Fibroblast of skin of left biceps (primary cell): Measurements from ENCODE around the gene PKD1.

ENCODE experiments used
- DNase-seq, 2 experiments: peaks; one replicate each; pipeline ENCODE4 v3.0.0-alpha.2; 2013; ENCODE audit warnings: low read depth in 2 of 2

PKD1 gene

DNA sequence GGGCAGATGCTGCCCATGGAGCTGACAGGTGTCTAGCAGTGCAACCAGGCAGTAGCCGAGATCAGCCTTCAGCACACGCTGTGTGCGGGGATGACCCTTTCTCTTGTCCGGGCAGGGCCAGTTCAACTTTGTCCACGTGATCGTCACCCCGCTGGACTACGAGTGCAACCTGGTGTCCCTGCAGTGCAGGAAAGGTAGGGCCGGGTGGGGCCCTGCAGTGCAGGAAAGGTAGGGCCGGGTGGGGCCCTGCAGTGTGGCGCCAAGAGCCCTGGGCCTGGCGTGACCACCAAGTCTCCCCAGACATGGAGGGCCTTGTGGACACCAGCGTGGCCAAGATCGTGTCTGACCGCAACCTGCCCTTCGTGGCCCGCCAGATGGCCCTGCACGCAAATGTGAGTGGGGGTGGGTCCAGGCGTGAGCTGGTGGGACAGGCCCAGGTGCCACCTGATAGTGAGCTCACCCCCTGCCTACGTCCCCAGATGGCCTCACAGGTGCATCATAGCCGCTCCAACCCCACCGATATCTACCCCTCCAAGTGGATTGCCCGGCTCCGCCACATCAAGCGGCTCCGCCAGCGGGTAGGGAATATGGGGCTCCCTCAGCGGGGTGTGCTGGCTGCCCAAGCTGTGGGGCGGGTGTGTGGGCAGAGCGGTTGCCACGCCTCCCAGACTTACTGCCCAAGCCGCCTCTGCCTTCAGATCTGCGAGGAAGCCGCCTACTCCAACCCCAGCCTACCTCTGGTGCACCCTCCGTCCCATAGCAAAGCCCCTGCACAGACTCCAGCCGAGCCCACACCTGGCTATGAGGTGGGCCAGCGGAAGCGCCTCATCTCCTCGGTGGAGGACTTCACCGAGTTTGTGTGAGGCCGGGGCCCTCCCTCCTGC lies 47.7 kb downstream of the PKD1 start:
- DNase-seq: no peak

DNA sequence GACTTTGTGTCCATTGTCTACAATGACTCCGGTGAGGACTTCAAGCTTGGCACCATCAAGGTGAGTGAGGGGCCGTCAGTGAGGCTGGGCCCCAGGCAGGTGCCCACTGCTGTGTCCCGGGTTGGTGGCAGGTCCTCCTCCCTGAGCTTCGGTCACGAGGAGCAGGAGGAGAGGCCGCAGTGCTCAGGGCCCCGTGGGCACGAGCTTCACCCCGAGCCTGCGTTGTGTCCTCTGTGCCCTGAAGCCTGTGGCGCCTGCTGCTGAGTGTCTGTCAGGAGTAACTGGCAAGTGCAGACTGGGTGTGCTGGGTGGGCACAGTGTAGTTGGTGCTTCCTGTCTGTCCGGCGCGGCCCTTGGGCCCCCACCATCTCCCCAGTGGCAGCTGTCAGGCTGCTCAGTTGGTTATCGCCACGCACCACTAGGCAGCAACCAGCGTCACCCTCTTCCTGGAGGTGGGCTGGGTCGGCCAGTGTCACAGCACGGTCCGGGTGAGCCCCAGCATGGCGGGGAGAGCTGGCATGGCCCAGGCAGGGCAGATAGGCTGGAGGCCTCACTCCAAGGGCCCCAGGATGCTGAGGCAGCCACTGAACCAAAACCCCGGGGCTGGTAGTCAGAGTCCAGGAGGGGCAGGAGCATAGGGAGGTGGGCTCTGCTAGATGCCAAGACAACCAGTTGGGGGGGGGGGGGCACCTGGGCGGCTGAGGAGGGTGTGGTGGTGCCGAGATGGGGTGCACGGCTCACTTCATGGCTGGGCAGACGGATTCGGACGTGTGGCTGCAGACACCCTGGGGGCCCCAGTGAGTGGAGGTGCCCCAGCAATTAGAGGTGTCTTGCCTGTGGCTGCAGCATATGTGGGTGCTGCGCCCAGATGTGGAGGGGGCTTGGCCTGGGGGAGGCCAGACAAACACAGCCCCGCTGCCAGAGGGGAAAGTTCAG lies 48.6 kb downstream of the PKD1 start:
- DNase-seq: no peak

DNA sequence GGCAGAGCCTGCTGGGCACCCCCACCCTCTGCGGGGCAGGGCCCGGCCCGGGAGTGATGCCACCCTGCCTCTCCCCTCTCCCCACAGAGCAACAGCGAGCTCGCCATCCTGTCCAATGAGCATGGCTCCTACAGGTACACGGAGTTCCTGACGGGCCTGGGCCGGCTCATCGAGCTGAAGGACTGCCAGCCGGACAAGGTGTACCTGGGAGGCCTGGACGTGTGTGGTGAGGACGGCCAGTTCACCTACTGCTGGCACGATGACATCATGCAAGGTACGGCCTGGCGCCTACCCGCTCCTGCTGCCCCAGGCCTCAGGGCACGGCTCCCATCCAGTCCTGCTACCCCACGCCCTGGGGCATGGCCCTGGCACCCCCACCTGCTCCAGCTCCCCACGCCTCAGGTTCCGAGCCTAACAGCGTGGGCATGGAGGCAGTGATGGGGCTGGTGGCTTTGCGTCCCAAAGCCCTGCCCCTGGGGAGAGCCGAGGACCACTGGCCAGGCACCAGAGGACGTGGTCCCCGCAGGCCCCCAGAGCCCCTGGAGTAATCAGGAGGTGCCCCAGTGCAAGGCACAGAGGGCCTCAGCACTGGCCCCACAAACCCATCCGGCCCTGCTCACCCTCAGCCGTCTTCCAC lies 49.5 kb downstream of the PKD1 start:
- DNase-seq: no peak

DNA sequence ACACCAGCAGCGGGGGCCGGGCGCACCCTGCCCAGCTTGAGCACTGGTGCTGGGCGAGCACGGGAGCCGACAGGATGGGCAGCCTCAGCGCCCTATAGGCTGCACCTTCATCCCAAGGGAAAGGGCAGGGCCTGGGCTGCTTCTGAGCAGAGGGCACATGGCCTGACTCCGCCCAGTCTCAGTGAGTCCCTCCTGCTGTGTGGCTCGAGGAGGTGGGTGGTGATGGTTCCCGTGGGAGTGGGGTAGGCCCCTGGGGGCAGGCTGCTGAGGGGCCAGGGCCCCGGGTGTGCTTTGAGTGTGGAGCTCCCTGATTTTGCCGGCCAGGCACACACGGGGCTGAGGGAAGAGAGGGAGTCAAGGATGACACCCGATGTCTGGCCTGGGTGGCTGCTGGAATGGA lies 50.0 kb downstream of the PKD1 start:
- DNase-seq: no peak

DNA sequence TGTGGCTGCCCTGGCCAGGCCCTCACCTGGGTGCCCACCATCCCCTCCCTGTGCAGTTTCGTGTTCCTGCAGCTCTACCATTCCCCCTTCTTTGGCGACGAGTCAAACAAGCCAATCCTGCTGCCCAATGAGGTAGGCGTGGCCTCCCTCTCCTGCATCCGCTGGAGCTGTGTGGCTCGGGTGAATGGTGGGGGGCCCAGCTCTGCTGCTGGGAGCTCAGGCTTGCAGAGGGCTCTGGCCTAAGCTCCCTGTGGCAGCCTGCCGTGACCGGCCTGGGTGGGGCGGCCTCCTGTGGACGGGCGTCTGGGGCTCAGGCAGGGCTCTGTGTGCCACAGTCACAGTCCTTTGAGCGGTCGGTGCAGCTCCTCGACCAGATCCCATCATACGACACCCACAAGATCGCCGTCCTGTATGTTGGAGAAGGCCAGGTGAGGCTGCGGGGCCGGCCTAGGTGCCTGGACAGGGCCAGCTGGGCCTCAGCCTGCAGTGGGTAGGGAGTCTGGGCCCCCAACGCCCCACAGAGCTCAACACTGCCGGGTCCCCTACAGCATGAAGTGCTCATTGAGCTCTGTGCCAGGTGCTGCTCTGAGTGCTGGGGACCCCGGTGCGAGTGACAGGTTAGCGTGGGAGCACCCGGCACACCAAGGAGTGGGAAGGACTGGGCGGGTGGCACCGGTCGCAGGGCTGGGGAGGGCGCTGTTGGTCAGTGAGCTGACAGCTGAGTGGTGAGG lies 50.6 kb downstream of the PKD1 start:
- DNase-seq: no peak

DNA sequence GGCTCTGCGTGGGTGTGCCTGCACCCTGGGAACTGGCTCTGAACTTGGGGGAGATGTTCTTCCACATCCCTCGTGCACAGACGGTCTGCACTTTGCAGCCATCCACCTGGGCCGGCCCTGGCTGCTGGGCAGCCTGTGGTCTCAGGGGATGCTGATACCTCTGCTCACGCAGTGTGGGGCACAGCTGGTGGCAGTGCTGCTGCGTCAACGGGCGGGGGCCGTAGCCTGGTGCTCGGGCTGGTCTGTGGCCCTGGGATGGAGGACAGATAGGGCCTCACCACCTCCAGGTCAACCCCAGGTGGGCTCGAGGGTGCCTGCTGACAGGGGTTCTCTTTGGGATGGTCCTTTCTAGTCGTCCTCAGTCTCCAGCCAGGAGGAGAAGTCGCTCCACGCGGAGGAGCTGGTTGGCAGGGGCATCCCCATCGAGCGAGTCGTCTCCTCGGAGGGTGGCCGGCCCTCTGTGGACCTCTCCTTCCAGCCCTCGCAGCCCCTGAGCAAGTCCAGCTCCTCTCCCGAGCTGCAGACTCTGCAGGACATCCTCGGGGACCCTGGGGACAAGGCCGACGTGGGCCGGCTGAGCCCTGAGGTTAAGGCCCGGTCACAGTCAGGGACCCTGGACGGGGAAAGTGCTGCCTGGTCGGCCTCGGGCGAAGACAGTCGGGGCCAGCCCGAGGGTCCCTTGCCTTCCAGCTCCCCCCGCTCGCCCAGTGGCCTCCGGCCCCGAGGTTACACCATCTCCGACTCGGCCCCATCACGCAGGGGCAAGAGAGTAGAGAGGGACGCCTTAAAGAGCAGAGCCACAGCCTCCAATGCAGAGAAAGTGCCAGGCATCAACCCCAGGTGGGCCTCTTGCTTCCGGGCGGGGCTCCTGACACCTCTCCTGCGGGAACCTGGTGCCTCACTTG lies 51.6 kb downstream of the PKD1 start:
- no peak for DNase-seq

DNA sequence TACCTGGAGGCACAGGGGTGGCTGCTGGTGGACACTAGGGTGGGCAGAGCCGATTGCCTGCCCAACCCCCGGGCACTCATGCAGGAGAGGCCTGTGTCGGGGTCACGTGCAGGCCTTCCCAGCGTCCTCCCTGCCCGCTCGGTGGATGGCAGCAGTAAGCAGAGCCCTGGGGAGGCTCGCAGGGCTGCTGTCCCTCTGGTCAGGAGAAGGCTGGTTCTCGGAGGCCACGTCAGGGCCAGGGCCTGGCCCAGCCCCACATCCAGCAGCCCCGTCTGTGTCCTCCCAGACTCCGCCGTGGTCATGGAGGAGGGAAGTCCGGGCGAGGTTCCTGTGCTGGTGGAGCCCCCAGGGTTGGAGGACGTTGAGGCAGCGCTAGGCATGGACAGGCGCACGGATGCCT lies 52.3 kb downstream of the PKD1 start:
- no peak for DNase-seq

DNA sequence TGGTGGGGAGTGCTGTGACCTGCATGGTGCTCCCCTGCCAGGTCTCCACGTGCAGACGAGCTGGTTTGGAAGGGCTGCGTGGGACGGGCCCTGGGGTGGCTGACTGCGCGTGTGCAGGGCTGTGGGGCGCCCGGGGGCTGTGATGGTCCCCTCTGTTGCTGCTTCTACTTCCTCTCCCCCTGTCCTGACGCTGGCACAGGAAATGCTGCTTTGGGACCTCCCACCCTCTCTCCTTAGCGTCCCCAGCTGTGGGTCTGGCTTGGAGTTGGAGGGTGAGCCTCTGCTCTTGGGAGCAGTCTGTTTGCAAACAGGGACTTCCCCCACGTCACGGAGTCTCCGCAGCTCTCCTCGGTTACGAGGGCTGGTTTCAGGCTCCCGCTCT lies 52.7 kb downstream of the PKD1 start:
- DNase-seq: no peak

DNA sequence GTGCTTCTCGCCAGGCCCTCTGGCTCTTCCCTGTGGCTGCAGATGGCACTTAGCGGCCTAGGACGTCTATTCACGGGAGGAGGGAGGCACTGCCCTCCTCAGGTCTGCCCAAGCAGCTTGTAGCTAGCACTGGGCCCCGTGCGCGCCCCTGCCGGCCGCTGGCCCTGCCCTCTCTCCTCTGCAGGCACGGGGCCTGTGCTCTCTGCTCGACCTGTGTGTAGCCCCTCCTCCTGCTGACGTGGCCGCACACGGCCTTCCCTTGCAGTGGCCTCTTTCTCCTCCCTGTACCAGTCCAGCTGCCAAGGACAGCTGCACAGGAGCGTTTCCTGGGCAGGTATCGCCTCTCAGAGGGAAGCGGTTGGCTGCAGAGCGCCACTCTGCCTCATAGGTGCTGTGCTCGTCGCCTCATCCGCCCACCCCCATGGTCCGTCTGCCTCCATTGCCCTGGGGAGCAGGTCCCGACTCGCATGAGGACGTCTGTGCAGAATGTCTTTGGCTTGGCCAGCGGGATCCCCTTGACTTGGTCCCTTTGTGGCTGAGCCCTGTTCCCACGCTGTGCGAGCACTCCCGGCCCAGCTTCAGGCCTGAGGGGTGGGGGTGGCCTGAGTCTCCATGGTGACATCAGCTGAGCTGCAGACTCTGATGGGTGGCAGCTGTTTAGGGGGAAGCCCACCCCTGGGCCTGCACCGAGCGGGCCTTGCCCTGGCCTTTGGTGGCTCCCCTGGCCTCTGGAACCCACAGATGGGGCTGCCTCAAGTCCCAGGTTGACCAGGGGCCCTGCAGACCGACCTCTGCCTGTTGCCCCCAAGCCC lies 53.3 kb downstream of the PKD1 start:
- DNase-seq: no peak

DNA sequence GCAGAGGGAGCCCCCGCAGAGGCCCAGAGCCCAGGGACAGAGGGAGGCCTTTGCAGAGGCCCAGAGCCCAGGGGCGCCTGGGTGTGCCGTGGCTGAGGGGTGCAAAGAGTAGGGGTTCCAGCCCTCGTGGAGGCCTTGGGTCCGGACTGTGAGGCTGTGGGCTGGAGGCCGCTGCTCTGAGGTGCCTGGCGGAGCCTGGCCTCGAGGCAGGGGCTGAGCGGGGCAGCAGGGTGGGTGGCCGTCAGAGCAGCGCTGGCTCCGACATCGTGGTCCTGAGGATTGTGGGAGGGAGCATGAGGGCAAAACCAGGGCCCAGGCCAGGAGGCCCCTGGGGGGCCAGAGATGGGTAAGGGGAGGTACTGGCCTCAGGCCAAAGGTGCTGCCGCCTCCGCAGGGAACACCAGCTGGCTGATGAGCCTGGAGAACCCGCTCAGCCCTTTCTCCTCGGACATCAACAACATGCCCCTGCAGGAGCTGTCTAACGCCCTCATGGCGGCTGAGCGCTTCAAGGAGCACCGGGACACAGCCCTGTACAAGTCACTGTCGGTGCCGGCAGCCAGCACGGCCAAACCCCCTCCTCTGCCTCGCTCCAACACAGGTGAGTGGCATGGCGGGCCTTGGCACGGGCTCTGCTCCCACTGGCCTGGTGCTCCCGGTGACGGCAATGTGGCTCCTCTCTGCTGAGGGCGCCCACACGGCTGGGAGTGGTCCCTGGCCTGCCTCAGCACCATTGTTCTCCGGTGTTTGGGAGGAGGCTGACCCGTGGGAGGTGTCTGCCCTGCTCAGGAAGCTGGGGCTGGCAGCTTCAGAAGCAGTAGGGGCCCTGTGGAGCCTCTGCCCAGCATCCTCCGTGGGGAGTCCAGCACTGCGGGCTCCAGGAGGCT lies 54.3 kb downstream of the PKD1 start:
- no peak for DNase-seq

DNA sequence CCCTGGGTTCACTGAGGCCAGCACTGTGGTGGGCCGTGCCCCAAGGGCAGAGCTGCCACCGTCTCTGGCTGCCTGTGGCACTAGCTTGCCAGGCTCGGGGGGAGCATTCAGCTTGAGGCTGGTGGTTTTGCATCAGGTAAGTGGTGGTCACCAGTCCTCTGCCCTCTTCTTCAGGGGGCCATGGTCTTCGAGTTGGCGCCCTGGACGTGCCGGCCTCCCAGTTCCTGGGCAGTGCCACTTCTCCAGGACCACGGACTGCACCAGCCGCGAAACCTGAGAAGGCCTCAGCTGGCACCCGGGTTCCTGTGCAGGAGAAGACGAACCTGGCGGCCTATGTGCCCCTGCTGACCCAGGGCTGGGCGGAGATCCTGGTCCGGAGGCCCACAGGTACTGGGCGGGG lies 55.7 kb downstream of the PKD1 start:
- no peak for DNase-seq

DNA sequence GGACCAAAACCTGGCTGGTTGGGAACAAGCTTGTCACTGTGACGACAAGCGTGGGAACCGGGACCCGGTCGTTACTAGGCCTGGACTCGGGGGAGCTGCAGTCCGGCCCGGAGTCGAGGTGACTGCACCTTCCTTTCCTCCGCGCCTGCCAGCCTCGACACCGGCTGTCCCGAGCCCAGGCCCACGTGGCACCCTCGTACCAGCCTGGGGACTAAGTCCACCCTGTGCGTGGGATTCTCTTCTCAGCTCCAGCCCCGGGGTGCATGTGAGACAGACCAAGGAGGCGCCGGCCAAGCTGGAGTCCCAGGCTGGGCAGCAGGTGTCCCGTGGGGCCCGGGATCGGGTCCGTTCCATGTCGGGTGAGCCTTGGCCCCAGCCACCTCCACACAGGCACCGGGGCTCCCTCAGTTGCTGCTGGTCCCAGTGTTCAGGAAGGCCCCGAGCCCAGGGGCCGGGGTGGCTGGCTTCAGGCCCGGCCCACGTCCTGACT lies 56.3 kb downstream of the PKD1 start:
- DNase-seq: no peak

DNA sequence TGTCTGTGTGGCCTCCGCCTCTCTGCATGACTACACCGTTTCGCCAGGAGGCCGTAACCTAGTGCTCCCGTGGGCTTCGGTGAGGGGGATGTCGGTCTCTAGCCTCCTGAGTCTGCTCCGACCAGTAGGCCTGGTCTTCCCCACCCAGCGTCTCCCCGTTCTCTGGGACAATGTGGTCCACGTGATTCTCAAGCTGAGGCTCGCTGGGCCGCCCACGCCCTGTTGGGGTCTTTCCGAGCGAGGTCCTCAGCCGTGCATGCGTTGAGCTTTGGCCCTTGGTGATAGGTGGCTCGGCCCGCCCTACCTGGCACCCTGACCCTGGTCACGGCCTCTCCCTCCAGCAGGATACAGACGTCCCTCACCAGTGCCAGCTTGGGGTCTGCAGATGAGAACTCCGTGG lies 57.0 kb downstream of the PKD1 start:
- no peak for DNase-seq

DNA sequence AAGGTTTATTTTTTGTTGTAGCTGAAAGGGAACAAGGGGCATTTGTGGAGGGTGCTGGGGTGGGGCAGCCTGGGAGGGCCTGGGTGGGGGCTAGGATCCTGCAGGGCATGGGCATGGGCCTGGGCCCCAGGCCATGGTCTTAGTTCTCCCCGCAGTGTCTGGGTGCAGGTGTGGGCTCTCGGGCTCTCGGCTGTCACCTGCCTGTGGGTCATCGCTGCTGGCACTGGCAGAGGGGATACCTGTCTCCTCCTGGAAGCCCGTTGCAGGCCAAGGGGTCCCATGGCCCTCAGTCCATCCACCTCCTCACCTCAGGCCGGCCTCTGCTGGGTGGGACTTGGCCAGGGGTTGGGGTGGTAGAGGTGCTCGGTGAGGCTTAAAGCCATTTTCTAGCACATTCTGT lies 57.6 kb downstream of the PKD1 start:
- no peak for DNase-seq

DNA sequence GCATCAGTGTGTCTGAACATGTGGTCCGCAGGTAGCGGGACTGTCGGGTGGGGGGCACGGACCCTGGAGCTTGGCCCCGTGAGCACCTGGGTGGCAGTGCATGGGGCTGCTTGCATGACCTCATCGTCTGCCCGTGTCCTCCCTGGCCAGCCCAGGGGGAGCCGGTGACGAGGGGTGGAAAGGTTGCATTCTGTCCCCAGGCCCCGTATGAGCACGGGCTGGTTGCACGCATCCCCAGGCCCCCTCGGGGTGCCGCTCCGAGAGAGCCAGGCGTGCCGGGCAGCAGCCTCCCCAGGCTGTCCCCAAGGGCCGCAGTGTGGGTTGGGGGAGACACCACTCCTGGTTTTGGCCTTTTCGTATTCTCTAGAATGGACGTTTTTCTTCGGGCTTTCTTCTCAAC lies 58.0 kb downstream of the PKD1 start:
- no peak for DNase-seq

DNA sequence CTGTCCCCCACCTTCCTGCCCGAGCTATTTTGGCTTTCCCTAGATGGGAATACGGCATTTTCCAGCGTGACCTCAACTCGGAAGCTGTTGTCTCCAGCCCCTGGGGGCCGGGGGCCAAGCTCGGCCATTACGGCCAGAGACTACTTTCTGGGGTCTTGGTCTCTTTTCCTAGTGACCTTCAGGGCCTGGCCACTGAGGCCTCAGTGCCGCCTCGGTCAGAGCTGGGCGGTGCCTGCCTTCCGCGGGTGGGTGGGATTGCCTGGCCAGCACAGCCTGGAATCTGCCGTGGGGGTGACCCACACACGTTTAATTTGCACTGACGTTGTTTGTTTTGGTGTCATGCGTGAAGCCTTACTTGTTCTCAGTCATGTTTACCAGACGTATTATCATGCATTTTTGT lies 58.7 kb downstream of the PKD1 start:
- no peak for DNase-seq

DNA sequence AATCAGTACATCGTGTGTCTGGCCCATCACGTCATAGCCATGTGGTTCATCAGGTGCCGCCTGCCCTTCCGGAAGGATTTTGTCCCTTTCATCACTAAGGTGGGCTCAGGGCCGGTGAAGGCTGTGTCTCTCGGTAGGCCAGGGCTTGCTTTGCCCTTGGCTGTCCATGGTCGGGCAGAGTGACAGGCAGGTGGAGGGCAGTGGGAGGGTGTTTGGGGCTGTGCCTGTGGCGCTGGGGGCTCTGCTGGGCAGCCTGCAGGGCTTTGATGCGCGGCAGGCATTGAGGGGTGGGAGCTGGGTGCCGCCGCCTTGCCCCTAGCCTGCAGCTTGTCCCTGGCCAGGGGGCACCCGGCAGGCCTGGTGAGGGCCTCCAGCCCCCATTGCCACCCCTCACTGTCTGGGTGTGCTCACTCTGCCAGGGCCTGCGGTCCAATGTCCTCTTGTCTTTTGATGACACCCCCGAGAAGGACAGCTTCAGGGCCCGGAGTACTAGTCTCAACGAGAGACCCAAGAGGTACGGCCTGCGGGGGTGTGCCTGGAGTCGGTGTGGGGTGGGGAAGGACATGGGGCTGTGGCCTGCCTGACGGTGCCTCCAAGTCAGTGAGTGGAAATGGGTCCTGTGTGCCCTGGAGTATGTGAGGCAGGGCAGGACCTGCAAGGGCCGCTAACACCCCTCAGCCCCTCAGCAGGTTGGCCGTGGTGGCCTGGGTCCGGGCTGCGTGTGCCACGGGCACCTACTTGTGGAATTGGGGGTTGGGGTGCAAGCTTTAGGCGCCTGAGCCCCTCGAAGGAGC lies 59.4 kb downstream of the PKD1 start:
- DNase-seq: no peak

DNA sequence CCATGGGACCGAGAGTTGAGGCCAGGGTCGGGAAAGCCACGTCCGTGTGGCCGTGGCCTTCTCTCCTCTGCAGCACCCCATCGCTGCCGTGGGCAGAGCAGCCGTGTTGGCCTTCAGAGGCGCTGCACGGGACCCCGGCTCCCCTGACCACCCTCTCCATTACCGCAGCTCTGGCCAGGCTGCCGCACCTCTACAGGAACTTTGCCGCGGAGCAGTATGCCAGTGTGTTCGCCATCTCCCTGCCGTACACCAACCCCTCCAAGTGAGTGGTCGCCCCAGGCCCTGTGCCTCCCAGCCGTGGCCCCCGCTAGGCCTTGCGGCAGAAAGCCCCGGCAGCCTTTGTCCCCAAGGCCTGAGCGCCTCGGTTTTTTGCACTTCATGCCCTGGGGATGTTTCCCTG lies 60.1 kb downstream of the PKD1 start:
- no peak for DNase-seq
